Suprapubic skin (tissue), 4 donors: ENCODE results near the gene TANC1.

Experiments used
- CTCF ChIP-seq, 2 donors: fragments of 200-600 bp in 1 of 2; fragments of 450-650 bp in 1 of 2; sonication (generic) in 1 of 2; IDR thresholded peaks; one replicate each; pipeline ENCODE4 v1.5.1; 2016 to 2019; ENCODE audit warnings: antibody characterized with exemption in 2 of 2, mild to moderate bottlenecking in 1 of 2, moderate library complexity in 1 of 2
- EP300 ChIP-seq: sonication (generic); formaldehyde crosslinking; IDR thresholded peaks from one replicate; pipeline ENCODE4 v1.6.1; 2017; ENCODE audit warnings: antibody characterized with exemption
- POLR2A ChIP-seq, 2 donors: fragments of 450-650 bp; IDR thresholded peaks; one replicate each; pipeline ENCODE4 v1.6.1; 2017; ENCODE audit warnings: antibody characterized with exemption in 2 of 2, mild to moderate bottlenecking in 2 of 2, moderate library complexity in 2 of 2
- POLR2AphosphoS5 ChIP-seq, 3 donors: sonication (generic); formaldehyde crosslinking; IDR thresholded peaks; one replicate each; pipeline ENCODE4 v1.6.1; 2017; ENCODE audit warnings: antibody characterized with exemption in 3 of 3

GRCh38 chr2:159129269-159129668, 160.8 kb downstream of the TANC1 start:
- TF ChIP-seq CTCF (IDR thresholded peaks at IDR 0.05) (no peak), POLR2A (IDR thresholded peaks at IDR 0.05) (no peak), POLR2AphosphoS5 (IDR thresholded peaks at IDR 0.05) (no peak), EP300 (no peak)
